Keratinocyte (primary cell): ENCODE data around the gene NKX2-3. TPM values are rescaled to one million over a fixed set of nuclear protein-coding genes. Genes with fewer than 3 reads are reported as not detected.

Experiments used
- DNase-seq: peaks from one replicate; pipeline ENCODE4 v3.0.0-alpha.2; 2011; ENCODE audit warnings: low read depth, missing footprints, low spot score
- FAIRE-seq: peaks from 2 replicates; lab custom pipeline; 2011; peaks lifted over from hg19 to GRCh38; lab: Jason Lieb, UNC
- H2AFZ ChIP-seq: 2 replicates; pipeline ENCODE4 v1.6.0; 2012; ENCODE audit warnings: low read length, control low read depth, inconsistent platforms; ENCODE audit not compliant: control insufficient read depth
- H3K27ac ChIP-seq: 2 replicates; pipeline ENCODE4 v1.5.1; 2011; ENCODE audit warnings: low read length; ENCODE audit not compliant: control insufficient read depth, insufficient read depth
- H3K27me3 ChIP-seq: 3 replicates; pipeline ENCODE4 v1.6.0; 2011; ENCODE audit warnings: low read length; ENCODE audit not compliant: control insufficient read depth, insufficient read depth; ENCODE audit errors: extremely low read depth
- H3K36me3 ChIP-seq, 2 experiments: 2 replicates in 1 of 2; 3 replicates in 1 of 2; pipeline ENCODE4 v1.5.1; 2011; ENCODE audit warnings: low read length in 2 of 2, mild to moderate bottlenecking in 1 of 2; ENCODE audit not compliant: control insufficient read depth in 2 of 2, insufficient read depth in 2 of 2; ENCODE audit errors: extremely low read depth in 1 of 2
- H3K4me1 ChIP-seq: 3 replicates; pipeline ENCODE4 v1.5.1; 2011; ENCODE audit warnings: low read length; ENCODE audit not compliant: control insufficient read depth, insufficient read depth; ENCODE audit errors: extremely low read depth
- H3K4me2 ChIP-seq: 3 replicates; pipeline ENCODE4 v1.6.0; 2011; ENCODE audit warnings: low read depth, low read length; ENCODE audit not compliant: control insufficient read depth, insufficient read depth; ENCODE audit errors: extremely low read depth
- H3K4me3 ChIP-seq, 3 experiments: fragments of 200-600 bp in 1 of 3; sonication (generic) in 1 of 3; 2 replicates in 2 of 3; 3 replicates in 1 of 3; pipeline ENCODE4 v1.5.1; 2011 to 2016; ENCODE audit warnings: low read length in 3 of 3, mild to moderate bottlenecking in 3 of 3, control low read depth in 2 of 3, inconsistent platforms in 1 of 3, low read depth in 1 of 3, mixed read lengths in 1 of 3, mixed run types in 1 of 3, moderate library complexity in 1 of 3; ENCODE audit not compliant: control insufficient read depth in 2 of 3, insufficient read depth in 2 of 3; ENCODE audit errors: extremely low read depth in 1 of 3
- H3K79me2 ChIP-seq: 2 replicates; pipeline ENCODE4 v1.6.0; 2012; ENCODE audit warnings: low read length; ENCODE audit not compliant: control insufficient read depth, insufficient read depth
- H3K9ac ChIP-seq: 3 replicates; pipeline ENCODE4 v1.6.0; 2011; ENCODE audit warnings: low read length; ENCODE audit not compliant: control insufficient read depth, insufficient read depth; ENCODE audit errors: extremely low read depth
- H3K9me1 ChIP-seq: 3 replicates; pipeline ENCODE4 v1.6.0; 2011; ENCODE audit warnings: low read length; ENCODE audit not compliant: control insufficient read depth, insufficient read depth; ENCODE audit errors: extremely low read depth
- H3K9me3 ChIP-seq: 2 replicates; pipeline ENCODE4 v1.5.1; 2012; ENCODE audit warnings: low read depth, low read length; ENCODE audit not compliant: control insufficient read depth
- H4K20me1 ChIP-seq: 3 replicates; pipeline ENCODE4 v1.6.0; 2011; ENCODE audit warnings: low read length; ENCODE audit not compliant: control insufficient read depth, insufficient read depth; ENCODE audit errors: extremely low read depth
- EZH2 ChIP-seq: IDR thresholded peaks from one replicate; pipeline ENCODE4 v1.6.1; 2012; ENCODE audit warnings: inconsistent platforms, mild to moderate bottlenecking, low read length, moderate library complexity
- dilution Hi-C: fragments of 300-500 bp; cut with MboI; formaldehyde crosslinking; loops from one replicate; pipeline ENCODE4 v1.7.0; 2020; ENCODE audit warnings: low sequenced_read_pairs; ENCODE audit not compliant: extremely low pct_ligation_motif_present
- polyA plus RNA-seq, 5 experiments: library from polyadenylated mRNA; depleted of rRNA in 3 of 5; stranded (reverse) in 3 of 5; stranded (forward) in 1 of 5; unstranded in 1 of 5; fragments of >200 nt; gene quantifications; 1 replicate in 1 of 5; 2 replicates in 3 of 5; 3 replicates in 1 of 5; pipeline versions ENCODE4 v1.2.1 to v1.2.3, GENCODE V29; 2011 to 2012; ENCODE audit warnings: missing spikeins in 2 of 5, low read depth in 1 of 5, low replicate concordance in 1 of 5
- TF ChIP-seq, protein P1 (sequence below), 3 experiments: IDR thresholded peaks in 1 of 3; conservative IDR thresholded peaks in 1 of 3; optimal IDR thresholded peaks in 1 of 3; 2 replicates in 2 of 3; 3 replicates in 1 of 3; pipeline versions ENCODE3 to v1.5.1; 2011; ENCODE audit warnings: low read length in 3 of 3, mild to moderate bottlenecking in 3 of 3, moderate library complexity in 2 of 3, control low read depth in 1 of 3, inconsistent platforms in 1 of 3; ENCODE audit not compliant: insufficient read depth in 2 of 3; ENCODE audit errors: extremely low read depth in 1 of 3

NKX2-3 gene
- polyA plus RNA-seq, 1 donor (not counting 4 experiments of a cell fraction or from before 2014, with no cell fraction given) = not detected

GRCh38 chr10:99524050-99524666 lies 8.6 kb upstream of the NKX2-3 start:
- Histone ChIP-seq H4K20me1 (peaks cover 4% of the 10 kb centered on the region), H3K9ac (no peak overlapping the region), H2AFZ (no peak overlapping the region), H3K27ac (no peak overlapping the region), H3K9me3 (no peaks in the 10 kb centered on the region), H3K36me3 (no peaks in the 10 kb centered on the region), H3K27me3 (peaks cover 100% of the 10 kb centered on the region), H3K4me3 (no peak overlapping the region), H3K4me2 (no peak overlapping the region), H3K9me1 (no peaks in the 10 kb centered on the region), H3K79me2 (no peaks in the 10 kb centered on the region), H3K4me1 (no peaks in the 10 kb centered on the region)
- no peak for DNase-seq
- TF ChIP-seq, protein P1, sequence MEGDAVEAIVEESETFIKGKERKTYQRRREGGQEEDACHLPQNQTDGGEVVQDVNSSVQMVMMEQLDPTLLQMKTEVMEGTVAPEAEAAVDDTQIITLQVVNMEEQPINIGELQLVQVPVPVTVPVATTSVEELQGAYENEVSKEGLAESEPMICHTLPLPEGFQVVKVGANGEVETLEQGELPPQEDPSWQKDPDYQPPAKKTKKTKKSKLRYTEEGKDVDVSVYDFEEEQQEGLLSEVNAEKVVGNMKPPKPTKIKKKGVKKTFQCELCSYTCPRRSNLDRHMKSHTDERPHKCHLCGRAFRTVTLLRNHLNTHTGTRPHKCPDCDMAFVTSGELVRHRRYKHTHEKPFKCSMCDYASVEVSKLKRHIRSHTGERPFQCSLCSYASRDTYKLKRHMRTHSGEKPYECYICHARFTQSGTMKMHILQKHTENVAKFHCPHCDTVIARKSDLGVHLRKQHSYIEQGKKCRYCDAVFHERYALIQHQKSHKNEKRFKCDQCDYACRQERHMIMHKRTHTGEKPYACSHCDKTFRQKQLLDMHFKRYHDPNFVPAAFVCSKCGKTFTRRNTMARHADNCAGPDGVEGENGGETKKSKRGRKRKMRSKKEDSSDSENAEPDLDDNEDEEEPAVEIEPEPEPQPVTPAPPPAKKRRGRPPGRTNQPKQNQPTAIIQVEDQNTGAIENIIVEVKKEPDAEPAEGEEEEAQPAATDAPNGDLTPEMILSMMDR (optimal IDR thresholded peaks at IDR 0.05 in 1 of 3, IDR thresholded peaks at IDR 0.05 in 1 of 3, conservative IDR thresholded peaks at IDR 0.05 in 1 of 3; ENCODE audit: extremely low read depth in 1 of 3, insufficient read depth in 2 of 3, low read length in 3 of 3) = no peak
- no peak for TF ChIP-seq EZH2
- dilution Hi-C loops = no loop called here
- FAIRE-seq = no peak

DNA sequence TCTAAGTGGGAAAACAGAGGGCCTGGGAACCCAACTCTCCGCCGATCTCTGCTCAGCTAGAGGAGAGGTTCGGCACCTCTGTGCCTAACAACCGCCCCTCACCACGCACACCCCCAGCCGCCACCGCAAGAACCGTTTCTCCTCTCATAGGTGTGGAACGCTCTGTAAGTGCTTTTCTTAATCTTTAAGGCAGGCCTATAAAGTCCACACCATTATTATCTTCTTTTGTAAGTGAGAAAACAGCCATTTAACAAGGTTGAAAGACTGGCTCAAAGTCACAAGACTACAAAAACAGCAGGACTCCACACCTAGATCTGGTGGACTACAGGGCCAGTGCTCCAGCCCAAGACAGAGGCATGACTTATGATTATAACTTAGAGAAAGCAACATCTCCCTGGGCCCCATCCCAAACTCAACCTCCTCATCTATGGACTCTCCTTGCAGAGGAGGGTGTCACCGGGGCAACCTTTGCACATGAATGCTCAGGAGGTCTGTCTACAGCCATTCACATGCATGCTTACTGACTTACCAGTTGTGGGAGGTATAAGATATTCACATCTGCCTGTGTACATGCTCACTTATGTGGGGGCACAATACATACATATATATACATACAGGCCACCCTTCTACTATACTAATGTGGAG lies 7.9 kb upstream of the NKX2-3 start:
- FAIRE-seq = no peak
- no peak overlapping the region for H3K4me2 ChIP-seq
- TF ChIP-seq, protein P1 (optimal IDR thresholded peaks at IDR 0.05 in 1 of 3, IDR thresholded peaks at IDR 0.05 in 1 of 3, conservative IDR thresholded peaks at IDR 0.05 in 1 of 3; ENCODE audit: extremely low read depth in 1 of 3, insufficient read depth in 2 of 3, low read length in 3 of 3) = no peak
- TF ChIP-seq EZH2 = no peak

More for the DNA sequence above, 7.9 kb upstream of the NKX2-3 start:
- DNase-seq = no peak
- Histone ChIP-seq H3K79me2 (no peaks in the 10 kb centered on the region), H3K9me1 (no peaks in the 10 kb centered on the region), H3K4me1 (no peaks in the 10 kb centered on the region), H4K20me1 (peaks cover 4% of the 10 kb centered on the region), H3K9me3 (no peaks in the 10 kb centered on the region), H2AFZ (no peak overlapping the region), H3K36me3 (no peaks in the 10 kb centered on the region), H3K4me3 (no peak overlapping the region), H3K9ac (no peak overlapping the region), H3K27me3 (peaks cover 100% of the 10 kb centered on the region), H3K27ac (no peak overlapping the region)
- dilution Hi-C loops = no loop called here
